ENCODE results near the gene NXPH4.

DNA sequence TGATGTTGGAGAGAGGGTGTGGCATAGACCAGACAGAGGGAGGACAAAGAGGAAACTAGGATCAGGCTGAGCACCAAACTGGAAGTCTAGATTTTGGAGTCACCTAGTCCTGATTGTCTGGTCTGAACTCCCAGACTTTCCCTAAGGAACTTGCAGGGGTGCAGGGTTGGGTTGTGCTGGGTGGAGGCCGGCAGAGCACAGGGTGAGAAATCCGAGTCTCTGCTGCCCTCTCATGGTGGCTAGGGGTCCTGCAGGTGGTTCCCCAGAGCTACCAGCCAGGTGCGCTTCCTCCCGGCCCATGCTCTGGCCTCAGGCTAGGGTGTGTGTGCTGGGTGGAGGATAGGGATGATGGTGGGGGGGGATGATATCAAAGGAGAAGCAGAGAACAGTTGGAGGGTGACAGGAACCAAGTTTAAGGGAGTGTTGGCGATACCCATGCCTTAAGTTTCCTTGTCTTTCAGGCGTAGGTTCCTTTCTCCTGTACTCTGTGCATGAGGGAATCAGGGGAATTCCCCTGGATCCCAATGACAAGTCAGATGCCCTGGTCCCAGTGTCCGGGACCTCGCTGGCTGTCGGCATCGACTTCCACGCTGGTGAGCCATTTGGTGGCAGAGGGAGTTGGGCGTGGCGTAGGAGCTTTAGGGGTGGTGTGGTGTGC is 33.5 kb upstream of the NXPH4 start:
- TF ChIP-seq CTCF (conservative IDR thresholded peaks at IDR 0.05) (peak; percentile 94), ZFX (IDR thresholded peaks at IDR 0.05) (no peak)
